Liver (tissue), 9 donors: ENCODE data around the gene OOSP3. TPM values are rescaled to one million over a fixed set of nuclear protein-coding genes. Genes with fewer than 3 reads are reported as not detected.

Experiments used
- DNase-seq: peaks from one replicate; pipeline ENCODE4 v3.0.0-alpha.2; 2017; ENCODE audit warnings: low spot score
- H3K27ac ChIP-seq, 2 donors: one replicate each; pipeline ENCODE4 v1.7.0; 2013; ENCODE audit warnings: inconsistent platforms in 2 of 2, low read length in 2 of 2, control low read depth in 1 of 2, low read depth in 1 of 2, mild to moderate bottlenecking in 1 of 2
- H3K27me3 ChIP-seq, 4 donors: one replicate each; pipeline versions ENCODE4 v1.6.1 to v1.7.0; 2013; ENCODE audit warnings: low read length in 3 of 4, inconsistent platforms in 1 of 4, mild to moderate bottlenecking in 1 of 4, moderate library complexity in 1 of 4; ENCODE audit not compliant: control insufficient read depth in 4 of 4, insufficient read depth in 4 of 4
- H3K36me3 ChIP-seq, 4 donors: one replicate each; pipeline versions ENCODE4 v1.6.1 to v1.7.0; 2013; ENCODE audit warnings: low read length in 3 of 4, mild to moderate bottlenecking in 3 of 4, low read depth in 1 of 4, moderate library complexity in 1 of 4; ENCODE audit not compliant: control insufficient read depth in 4 of 4, insufficient read depth in 3 of 4
- H3K4me1 ChIP-seq, 4 donors: one replicate each; pipeline versions ENCODE4 v1.6.1 to v1.7.0; 2013; ENCODE audit warnings: low read length in 3 of 4, mild to moderate bottlenecking in 3 of 4, moderate library complexity in 1 of 4; ENCODE audit not compliant: control insufficient read depth in 4 of 4, insufficient read depth in 4 of 4
- H3K4me3 ChIP-seq, 3 donors: one replicate each; pipeline versions ENCODE4 v1.6.1 to v1.7.0; 2013; ENCODE audit warnings: low read length in 3 of 3, control low read depth in 1 of 3, low read depth in 1 of 3, mild to moderate bottlenecking in 1 of 3
- H3K9ac ChIP-seq, 2 donors: one replicate each; pipeline ENCODE4 v1.7.0; 2013; ENCODE audit warnings: low read length in 2 of 2, mild to moderate bottlenecking in 2 of 2, moderate library complexity in 2 of 2, control low read depth in 1 of 2, low read depth in 1 of 2
- H3K9me3 ChIP-seq, 4 donors: one replicate each; pipeline versions ENCODE4 v1.6.1 to v1.7.0; 2013; ENCODE audit warnings: low read length in 3 of 4; ENCODE audit not compliant: control insufficient read depth in 4 of 4
- EGR1 ChIP-seq, 2 donors: IDR thresholded peaks; 2 replicates each; pipeline ENCODE4 v1.6.1; 2016 to 2018; ENCODE audit warnings: antibody characterized with exemption in 2 of 2, low read depth in 2 of 2
- FOXA2 ChIP-seq: IDR thresholded peaks from 2 replicates; pipeline ENCODE4 v1.6.1; 2016; ENCODE audit warnings: antibody characterized with exemption
- GABPA ChIP-seq, 2 donors: IDR thresholded peaks in 1 of 2; conservative IDR thresholded peaks in 1 of 2; 2 replicates each; pipeline ENCODE4 v1.6.1; 2016; ENCODE audit warnings: antibody characterized with exemption in 2 of 2, mild to moderate bottlenecking in 1 of 2, moderate library complexity in 1 of 2
- JUND ChIP-seq, 2 donors: IDR thresholded peaks; 2 replicates each; pipeline ENCODE4 v1.6.1; 2016; ENCODE audit warnings: antibody characterized with exemption in 2 of 2
- NR2F2 ChIP-seq: IDR thresholded peaks from 2 replicates; pipeline ENCODE4 v1.6.1; 2016; ENCODE audit warnings: antibody characterized with exemption
- RAD21 ChIP-seq, 2 donors: IDR thresholded peaks; 2 replicates each; pipeline ENCODE4 v1.6.1; 2016; ENCODE audit warnings: antibody characterized with exemption in 2 of 2, mild to moderate bottlenecking in 2 of 2
- RXRA ChIP-seq, 2 donors: IDR thresholded peaks; 2 replicates each; pipeline ENCODE4 v1.6.1; 2017 to 2018; ENCODE audit warnings: antibody characterized with exemption in 2 of 2, mild to moderate bottlenecking in 1 of 2
- WGBS: extraction: QIAGEN DNeasy Blood & Tissue Kit; methylation state at CpG from one replicate; pipeline ENCODE4 v1.1.7; 2013; 5-methylcytosine and 5-hydroxymethylcytosine counted together
- polyA plus RNA-seq, 2 donors: library from polyadenylated mRNA; stranded (reverse) in 1 of 2; unstranded in 1 of 2; fragments of 200-250 nt in 1 of 2; fragments of >200 nt in 1 of 2; fragmentation: Nextera tagmentation in 1 of 2; extraction: Ambion mirVana in 1 of 2; gene quantifications; one replicate each; pipeline versions ENCODE4 v1.2.1 to v1.2.3, GENCODE V29; 2013 to 2015
- total RNA-seq, 2 donors: library from RNA; depleted of rRNA; stranded (reverse); fragments of >200 nt; gene quantifications; one replicate each; pipeline ENCODE4 v1.2.3, GENCODE V29; 2014
- TF ChIP-seq, protein P1 (sequence below): fragments of 150-350 bp; IDR thresholded peaks from 2 replicates; pipeline ENCODE4 v1.5.1; 2017; ENCODE audit warnings: improper control_type of control experiment, low read depth, low read length; ENCODE audit not compliant: missing input control
- TF ChIP-seq, protein P2 (sequence below): IDR thresholded peaks from 2 replicates; pipeline ENCODE4 v1.6.1; 2016; ENCODE audit warnings: antibody characterized with exemption
- TF ChIP-seq, protein P3 (sequence below): IDR thresholded peaks from 2 replicates; pipeline ENCODE4 v1.6.1; 2016; ENCODE audit warnings: antibody characterized with exemption, mild to moderate bottlenecking
- TF ChIP-seq, protein P4 (sequence below): IDR thresholded peaks from 2 replicates; pipeline ENCODE4 v1.6.1; 2016; ENCODE audit warnings: antibody characterized with exemption
- donor health status: healthy.
- donor health status: healthy.
- donor health status: healthy.
- donor health status: healthy.
- donor health status: healthy.

The OOSP3 gene
- total and polyA plus RNA-seq, 4 donors = not detected

DNA sequence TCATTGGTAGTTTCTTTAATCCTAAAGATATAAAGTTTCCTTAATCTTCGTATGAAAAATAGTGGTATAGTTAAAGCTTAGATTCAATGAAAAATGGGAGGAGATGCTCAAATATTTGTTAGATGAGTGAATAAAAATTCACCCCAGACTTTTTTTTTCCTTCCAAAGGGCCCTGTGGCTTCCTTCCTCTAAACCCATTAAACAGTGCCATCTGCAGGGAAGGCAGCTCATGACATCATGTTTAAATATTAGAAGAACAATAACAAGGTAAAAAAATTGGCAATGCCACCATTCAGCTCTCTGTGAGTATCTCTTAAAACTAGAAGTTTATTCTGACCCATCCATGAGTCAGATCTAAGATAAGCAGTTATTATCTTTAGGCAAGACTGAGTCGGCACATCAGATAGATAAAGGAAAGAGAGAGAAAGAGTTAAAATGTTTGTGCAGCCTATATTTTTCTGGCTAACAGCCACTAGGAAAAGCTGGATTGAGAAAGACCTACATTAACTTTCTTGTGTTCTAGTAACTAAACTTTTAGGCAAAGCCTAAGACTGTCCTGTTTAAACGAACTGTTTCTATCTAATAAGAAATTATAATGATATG lies 40.5 kb downstream of the OOSP3 start:
- no peak overlapping the region for H3K4me3 ChIP-seq
- H3K27me3 ChIP-seq = no peaks in the 10 kb centered on the region
- peaks cover 0 to 2% (median 0%) of the 10 kb centered on the region in 4 donors for H3K36me3 ChIP-seq
- 42% methylated on average over 3 of the region's 3 CpGs for WGBS
- H3K27ac ChIP-seq = no peak overlapping the region
- peaks cover 10 to 28% (median 19%) of the 10 kb centered on the region in 4 donors for H3K9me3 ChIP-seq
- no peak for DNase-seq
- H3K9ac ChIP-seq = no peak overlapping the region
- TF ChIP-seq, protein P1, sequence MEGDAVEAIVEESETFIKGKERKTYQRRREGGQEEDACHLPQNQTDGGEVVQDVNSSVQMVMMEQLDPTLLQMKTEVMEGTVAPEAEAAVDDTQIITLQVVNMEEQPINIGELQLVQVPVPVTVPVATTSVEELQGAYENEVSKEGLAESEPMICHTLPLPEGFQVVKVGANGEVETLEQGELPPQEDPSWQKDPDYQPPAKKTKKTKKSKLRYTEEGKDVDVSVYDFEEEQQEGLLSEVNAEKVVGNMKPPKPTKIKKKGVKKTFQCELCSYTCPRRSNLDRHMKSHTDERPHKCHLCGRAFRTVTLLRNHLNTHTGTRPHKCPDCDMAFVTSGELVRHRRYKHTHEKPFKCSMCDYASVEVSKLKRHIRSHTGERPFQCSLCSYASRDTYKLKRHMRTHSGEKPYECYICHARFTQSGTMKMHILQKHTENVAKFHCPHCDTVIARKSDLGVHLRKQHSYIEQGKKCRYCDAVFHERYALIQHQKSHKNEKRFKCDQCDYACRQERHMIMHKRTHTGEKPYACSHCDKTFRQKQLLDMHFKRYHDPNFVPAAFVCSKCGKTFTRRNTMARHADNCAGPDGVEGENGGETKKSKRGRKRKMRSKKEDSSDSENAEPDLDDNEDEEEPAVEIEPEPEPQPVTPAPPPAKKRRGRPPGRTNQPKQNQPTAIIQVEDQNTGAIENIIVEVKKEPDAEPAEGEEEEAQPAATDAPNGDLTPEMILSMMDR = peak; percentile 32
- TF ChIP-seq RAD21 (IDR thresholded peaks at IDR 0.05) = peak; percentile 57 to 75
- TF ChIP-seq, protein P2, sequence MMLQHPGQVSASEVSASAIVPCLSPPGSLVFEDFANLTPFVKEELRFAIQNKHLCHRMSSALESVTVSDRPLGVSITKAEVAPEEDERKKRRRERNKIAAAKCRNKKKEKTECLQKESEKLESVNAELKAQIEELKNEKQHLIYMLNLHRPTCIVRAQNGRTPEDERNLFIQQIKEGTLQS = no peak
- H3K4me1 ChIP-seq = no peaks in the 10 kb centered on the region

DNA sequence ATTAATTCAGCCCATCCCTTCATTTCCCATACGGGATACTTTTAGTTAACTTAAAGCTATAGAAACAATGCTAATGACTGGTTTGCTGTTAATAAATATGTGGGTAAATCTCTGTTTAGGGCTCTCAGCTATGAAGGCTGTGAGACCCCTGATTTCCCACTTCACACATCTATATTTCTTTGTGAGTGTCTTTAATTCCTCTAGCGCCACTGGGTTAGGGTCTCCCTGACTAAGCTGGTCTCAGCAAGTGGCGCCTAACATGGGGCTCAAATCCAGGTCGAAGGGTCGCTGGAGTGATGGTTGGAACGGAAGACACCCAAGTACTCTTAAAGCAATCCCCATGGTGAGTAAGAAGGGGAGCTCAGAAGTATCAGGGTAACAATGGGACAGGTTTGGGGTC lies 45.2 kb downstream of the OOSP3 start:
- H3K9ac ChIP-seq = no peak overlapping the region
- H3K9me3 ChIP-seq = peaks cover 12 to 33% (median 21%) of the 10 kb centered on the region in 4 donors
- no peak for DNase-seq
- H3K36me3 ChIP-seq = peaks cover 0 to 2% (median 0%) of the 10 kb centered on the region in 4 donors
- TF ChIP-seq RXRA (IDR thresholded peaks at IDR 0.05) = no peak
- no peak for TF ChIP-seq RAD21 (IDR thresholded peaks at IDR 0.05)
- no peak for TF ChIP-seq NR2F2
- no peak for TF ChIP-seq EGR1 (IDR thresholded peaks at IDR 0.05; ENCODE audit: low read depth in 2 of 2)
- TF ChIP-seq, protein P3, sequence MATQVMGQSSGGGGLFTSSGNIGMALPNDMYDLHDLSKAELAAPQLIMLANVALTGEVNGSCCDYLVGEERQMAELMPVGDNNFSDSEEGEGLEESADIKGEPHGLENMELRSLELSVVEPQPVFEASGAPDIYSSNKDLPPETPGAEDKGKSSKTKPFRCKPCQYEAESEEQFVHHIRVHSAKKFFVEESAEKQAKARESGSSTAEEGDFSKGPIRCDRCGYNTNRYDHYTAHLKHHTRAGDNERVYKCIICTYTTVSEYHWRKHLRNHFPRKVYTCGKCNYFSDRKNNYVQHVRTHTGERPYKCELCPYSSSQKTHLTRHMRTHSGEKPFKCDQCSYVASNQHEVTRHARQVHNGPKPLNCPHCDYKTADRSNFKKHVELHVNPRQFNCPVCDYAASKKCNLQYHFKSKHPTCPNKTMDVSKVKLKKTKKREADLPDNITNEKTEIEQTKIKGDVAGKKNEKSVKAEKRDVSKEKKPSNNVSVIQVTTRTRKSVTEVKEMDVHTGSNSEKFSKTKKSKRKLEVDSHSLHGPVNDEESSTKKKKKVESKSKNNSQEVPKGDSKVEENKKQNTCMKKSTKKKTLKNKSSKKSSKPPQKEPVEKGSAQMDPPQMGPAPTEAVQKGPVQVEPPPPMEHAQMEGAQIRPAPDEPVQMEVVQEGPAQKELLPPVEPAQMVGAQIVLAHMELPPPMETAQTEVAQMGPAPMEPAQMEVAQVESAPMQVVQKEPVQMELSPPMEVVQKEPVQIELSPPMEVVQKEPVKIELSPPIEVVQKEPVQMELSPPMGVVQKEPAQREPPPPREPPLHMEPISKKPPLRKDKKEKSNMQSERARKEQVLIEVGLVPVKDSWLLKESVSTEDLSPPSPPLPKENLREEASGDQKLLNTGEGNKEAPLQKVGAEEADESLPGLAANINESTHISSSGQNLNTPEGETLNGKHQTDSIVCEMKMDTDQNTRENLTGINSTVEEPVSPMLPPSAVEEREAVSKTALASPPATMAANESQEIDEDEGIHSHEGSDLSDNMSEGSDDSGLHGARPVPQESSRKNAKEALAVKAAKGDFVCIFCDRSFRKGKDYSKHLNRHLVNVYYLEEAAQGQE = no peak
- TF ChIP-seq, protein P4, sequence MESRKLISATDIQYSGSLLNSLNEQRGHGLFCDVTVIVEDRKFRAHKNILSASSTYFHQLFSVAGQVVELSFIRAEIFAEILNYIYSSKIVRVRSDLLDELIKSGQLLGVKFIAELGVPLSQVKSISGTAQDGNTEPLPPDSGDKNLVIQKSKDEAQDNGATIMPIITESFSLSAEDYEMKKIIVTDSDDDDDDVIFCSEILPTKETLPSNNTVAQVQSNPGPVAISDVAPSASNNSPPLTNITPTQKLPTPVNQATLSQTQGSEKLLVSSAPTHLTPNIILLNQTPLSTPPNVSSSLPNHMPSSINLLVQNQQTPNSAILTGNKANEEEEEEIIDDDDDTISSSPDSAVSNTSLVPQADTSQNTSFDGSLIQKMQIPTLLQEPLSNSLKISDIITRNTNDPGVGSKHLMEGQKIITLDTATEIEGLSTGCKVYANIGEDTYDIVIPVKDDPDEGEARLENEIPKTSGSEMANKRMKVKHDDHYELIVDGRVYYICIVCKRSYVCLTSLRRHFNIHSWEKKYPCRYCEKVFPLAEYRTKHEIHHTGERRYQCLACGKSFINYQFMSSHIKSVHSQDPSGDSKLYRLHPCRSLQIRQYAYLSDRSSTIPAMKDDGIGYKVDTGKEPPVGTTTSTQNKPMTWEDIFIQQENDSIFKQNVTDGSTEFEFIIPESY = no peak
- H3K4me3 ChIP-seq = peak overlapping the region in 1 of 3 donors; percentile 35
- WGBS = 94% methylated on average over 6 of the region's 6 CpGs
- no peak overlapping the region for H3K27ac ChIP-seq
- no peaks in the 10 kb centered on the region for H3K27me3 ChIP-seq
- H3K4me1 ChIP-seq = no peaks in the 10 kb centered on the region

DNA sequence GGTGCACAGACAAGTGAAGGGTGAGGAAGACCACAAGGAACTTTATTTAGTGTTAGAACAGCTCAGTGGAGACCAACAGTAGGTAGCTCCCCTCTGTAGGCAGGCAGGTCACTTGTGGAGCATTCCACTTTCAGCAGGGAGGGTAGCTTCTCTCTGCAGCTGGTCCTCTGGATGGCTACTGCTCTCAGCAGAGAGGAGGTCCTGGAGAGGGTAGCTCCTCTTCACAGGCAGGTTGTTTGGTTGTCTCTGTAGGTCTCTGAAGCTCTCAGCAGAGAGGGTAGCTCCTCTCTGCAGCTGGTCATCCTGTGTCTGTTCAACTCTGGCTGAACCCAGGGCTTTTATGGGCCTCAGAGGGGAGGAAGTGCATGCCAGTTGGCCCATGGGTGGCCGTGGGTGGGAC lies 53.1 kb downstream of the OOSP3 start:
- Histone ChIP-seq H3K4me3 (no peak overlapping the region), H3K27me3 (no peaks in the 10 kb centered on the region), H3K27ac (no peak overlapping the region), H3K4me1 (no peaks in the 10 kb centered on the region), H3K36me3 (no peaks in the 10 kb centered on the region), H3K9me3 (peaks cover 0 to 2% (median 0%) of the 10 kb centered on the region in 4 donors), H3K9ac (no peak overlapping the region)
- DNase-seq = no peak
- WGBS = 69% methylated on average over 1 of the region's 1 CpG
- TF ChIP-seq GABPA (IDR thresholded peaks at IDR 0.05 in 1 of 2, conservative IDR thresholded peaks at IDR 0.05 in 1 of 2) = no peak
- TF ChIP-seq, protein P2 = no peak
- no peak for TF ChIP-seq JUND (IDR thresholded peaks at IDR 0.05)
- TF ChIP-seq, protein P3 = no peak
- TF ChIP-seq RXRA (IDR thresholded peaks at IDR 0.05) = no peak
- no peak for TF ChIP-seq FOXA2
